ENCODE data around the gene RNF26. TPM values are rescaled to one million over a fixed set of nuclear protein-coding genes. Genes with fewer than 3 reads are reported as not detected.

The RNF26 gene
- total RNA-seq, 2 experiments from 2014 or later = 32.8 to 33.7 TPM

DNA sequence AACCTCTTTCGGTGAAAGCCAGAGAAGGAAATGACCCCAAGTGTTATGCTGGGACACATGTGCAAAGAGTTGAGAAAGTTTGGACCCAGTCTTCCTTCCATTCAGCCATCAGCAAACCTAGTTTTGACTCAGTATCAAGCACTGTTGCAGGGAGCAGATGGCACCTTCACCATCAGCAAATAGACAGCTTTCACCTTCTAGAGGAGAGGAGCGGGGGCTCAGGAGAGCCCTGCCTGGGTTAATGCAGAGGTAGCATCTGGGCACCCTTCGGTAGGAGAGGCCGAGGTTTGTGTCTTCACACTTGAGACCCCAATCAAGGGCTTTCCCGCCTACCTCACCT is 28.4 kb downstream of the RNF26 start:
- ChIA-PET POLR2A (no interaction called here), CTCF (interaction anchor here (0.8 to 3.6 kb wide), 6 partner anchors 11 to 39 kb away, joined by 3 to 23 read pairs (median 5); partner anchors contain the start of gene C1QTNF5)

DNA sequence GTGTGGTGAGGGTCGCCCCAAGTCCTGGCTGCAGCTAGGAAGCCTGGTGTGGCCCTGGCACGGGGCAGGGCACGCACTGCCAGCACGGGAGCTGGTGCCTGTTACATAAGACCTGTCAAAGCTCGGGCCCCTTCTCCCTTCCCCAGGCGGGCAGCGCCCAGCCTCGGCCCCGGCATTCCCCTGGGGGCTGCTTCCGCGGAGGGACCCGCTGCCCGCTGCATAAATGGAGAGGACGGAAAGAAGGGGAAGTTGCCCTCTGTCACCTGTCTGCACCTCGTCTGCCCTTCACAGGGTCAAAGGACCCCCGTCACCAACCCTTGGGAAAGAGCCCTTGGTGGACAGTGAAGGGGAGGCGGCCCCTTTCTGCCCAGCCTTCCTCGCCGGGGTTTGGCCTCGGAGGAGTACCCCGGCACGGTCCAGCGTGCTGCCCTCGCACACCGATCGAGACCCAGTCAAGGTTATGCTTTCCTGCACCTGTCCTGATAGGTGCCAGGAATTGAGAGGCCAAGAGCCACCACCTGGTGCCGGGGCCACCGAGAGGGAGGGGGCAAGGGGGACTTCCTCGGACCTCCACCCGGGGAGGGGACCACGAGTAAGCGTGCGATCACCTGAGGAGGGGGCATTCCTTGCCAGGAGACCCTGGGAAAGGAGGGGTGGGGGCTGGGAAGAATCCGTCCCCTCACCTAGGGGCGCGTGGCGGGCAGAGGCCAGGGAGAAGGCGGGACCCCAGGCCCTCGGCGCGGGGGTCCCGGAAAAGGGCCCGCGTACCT is 28.9 kb downstream of the RNF26 start:
- CTCF ChIA-PET = interaction anchor here (0.8 to 3.6 kb wide), 5 partner anchors 11 to 39 kb away, joined by 3 to 23 read pairs (median 4); partner anchors contain the start of gene C1QTNF5
- POLR2A ChIA-PET = no interaction called here

DNA sequence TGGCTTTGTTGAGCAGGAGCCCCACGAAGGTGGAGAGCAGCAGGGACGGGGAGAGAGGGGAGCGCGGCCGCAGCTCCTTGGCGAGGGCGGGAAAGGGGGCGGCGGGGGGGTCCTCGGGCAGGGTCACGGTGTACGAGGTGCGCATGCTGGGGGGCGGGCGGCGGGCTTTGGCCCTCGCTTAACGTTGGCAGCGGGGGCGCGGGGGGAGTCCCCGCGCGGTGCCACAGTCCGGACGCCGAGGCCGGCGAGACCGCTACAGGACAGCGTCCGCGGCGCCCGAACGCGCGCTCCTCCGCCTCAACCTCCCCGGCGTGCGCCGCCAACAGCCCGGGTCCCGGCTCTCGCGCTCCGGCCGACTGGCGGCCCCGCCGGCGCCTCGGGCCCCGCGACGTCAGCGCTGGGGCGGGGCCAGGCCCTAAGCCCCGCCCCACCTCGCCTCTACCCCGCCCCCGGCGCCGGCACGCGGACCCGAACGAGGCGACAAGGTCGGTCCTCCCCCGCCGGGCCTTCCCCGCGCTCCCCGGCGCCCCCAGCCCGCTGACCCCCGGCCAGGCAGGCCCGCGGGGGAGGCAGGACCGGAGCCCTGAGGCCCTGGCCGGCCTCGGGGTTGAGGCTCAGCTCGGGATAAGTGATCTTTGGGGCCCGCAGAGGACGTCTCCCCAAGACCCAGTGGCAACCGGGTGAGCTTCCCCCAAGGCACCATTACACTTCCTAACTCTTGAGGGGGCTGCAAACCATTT is 29.7 kb downstream of the RNF26 start:
- ChIA-PET CTCF (interaction anchor here (0.9 to 1.6 kb wide), 3 partner anchors 8 to 111 kb away, joined by 3 to 16 read pairs (median 9); no protein-coding TSS in a partner anchor), POLR2A (no interaction called here)

- POLR2A ChIA-PET = no interaction called here
- CTCF ChIA-PET = interaction anchor here (0.9 to 1.6 kb wide), 3 partner anchors 9 to 110 kb away, joined by 3 to 16 read pairs (median 9); no protein-coding TSS in a partner anchor
Observed at GRCh38 chr11:119365071-119365591, 30.8 kb downstream of the RNF26 start.

DNA sequence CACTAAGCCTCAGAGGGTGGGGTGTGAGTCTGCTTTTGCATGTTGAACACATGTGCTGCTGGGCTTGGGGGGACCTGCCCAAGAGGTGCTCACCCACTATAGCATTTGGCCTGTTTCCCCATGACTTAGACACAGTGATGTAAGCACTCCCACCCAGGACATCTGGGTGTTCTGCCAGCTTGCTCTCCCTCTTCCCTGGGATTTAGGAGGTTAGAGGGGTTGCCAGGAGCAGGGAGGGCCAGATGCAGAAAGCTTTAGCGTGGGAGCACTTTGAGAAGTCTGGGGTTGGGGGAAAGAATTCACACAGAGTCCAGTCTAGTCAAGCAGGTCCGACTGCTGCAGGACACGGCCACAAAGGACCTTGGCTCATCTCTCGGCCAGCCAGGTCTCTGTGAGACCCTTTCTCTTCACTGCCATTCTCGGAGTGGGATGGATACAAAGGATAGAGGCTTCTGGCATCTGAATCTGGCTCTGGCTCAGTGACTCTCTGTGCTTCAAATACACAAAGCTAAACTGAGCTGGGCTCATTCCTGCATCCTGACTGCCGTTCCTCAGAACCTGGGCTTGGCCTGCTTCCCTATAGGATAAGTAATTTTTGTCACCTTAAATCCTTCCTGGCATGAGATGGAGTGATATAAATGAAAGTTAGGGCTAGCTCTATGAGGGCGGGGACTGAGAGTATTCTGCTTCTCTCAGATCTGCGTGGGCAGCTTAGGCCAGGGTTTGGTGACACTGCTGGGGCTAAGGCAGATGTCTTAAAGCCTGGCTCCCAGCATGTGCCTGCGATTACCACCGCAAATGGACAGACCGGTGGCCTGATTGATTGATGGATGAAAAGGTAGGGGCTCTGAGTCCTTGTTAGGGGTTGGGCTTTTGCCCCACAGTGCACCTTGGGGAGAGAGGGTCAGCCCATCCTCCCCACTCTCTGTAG is 32.6 kb downstream of the RNF26 start:
- ChIA-PET CTCF (interaction anchor here (1.0 to 1.2 kb wide), 2 partner anchors 11 to 14 kb away, joined by 3 to 4 read pairs; no protein-coding TSS in a partner anchor), POLR2A (no interaction called here)

GRCh38 chr11:119367661-119368120 is 33.4 kb downstream of the RNF26 start:
- POLR2A ChIA-PET = no interaction called here
- CTCF ChIA-PET = interaction anchor here (1.0 to 1.6 kb wide), 5 partner anchors 11 to 44 kb away, joined by 3 to 5 read pairs (median 4); no protein-coding TSS in a partner anchor

- CTCF ChIA-PET = interaction anchor here (0.5 to 2.2 kb wide), 9 partner anchors 8 to 269 kb away, joined by 3 to 11 read pairs (median 4); no protein-coding TSS in a partner anchor
- POLR2A ChIA-PET = no interaction called here
Observed at GRCh38 chr11:119368121-119369034, 34.1 kb downstream of the RNF26 start.

- CTCF ChIA-PET = interaction anchor here (0.5 to 2.2 kb wide), 5 partner anchors 9 to 48 kb away, joined by 3 to 11 read pairs (median 5); no protein-coding TSS in a partner anchor
- POLR2A ChIA-PET = no interaction called here
Observed at GRCh38 chr11:119369132-119369925, 35.0 kb downstream of the RNF26 start.

DNA sequence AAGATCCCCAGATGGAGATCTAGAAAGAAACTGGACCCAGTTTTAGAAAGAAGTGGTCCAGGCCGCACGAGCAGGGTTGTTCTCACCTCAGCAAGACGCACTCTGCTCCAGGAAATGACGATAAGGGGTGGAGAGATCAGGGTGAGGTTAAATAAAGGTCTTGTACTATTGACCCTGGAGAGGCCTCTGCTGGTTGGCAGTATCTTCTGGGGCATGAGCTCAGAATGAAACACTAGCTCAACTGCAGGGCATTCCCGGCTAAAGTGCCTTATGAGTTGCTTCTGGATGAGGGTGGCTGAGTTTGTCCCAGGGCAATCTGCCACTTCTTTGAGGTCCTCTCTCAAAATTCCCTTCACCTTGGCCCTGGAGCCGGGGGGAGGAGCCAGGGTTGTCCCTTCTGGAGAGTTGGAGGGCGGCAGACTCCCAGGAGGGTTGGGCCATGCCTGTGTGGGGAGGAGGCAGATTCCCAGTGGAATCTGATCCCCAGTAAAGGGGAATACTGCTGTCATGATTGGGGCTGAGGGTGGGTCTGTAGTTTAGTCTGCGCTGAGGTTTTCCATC is 36.2 kb downstream of the RNF26 start:
- ChIA-PET POLR2A (no interaction called here), CTCF (interaction anchor here (1.0 to 2.2 kb wide), 5 partner anchors 10 to 33 kb away, joined by 3 to 13 read pairs (median 6); partner anchors contain the start of genes C1QTNF5 and USP2)

DNA sequence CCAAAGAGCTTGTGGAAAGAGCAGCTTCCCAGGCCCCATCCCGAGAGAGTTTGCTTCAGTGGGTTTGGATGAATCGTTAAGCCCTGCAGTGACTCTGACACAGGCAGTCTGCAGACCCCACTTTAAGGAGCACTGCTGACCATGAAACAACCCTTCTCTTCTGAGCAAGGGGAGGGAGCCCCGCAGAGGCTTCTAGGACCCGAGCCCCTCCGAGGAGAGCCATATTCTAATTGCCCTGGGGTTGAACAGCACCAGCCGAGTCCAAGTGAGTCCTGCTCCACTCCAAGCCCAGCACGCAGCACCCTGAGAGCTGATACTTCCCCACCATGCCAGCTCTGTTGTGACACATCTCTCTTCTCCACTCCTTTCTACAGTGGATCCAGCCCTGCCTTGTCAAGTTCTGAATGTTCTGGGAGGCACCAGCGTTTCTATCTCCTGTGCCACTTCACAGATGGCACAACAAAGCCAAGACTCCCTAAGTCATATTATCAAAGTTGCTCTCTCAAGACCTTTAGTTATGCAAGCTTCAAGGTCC is 36.8 kb downstream of the RNF26 start:
- CTCF ChIA-PET = interaction anchor here (1.0 to 2.2 kb wide), 5 partner anchors 10 to 33 kb away, joined by 3 to 13 read pairs (median 6); partner anchors contain the start of genes C1QTNF5 and USP2
- POLR2A ChIA-PET = no interaction called here

DNA sequence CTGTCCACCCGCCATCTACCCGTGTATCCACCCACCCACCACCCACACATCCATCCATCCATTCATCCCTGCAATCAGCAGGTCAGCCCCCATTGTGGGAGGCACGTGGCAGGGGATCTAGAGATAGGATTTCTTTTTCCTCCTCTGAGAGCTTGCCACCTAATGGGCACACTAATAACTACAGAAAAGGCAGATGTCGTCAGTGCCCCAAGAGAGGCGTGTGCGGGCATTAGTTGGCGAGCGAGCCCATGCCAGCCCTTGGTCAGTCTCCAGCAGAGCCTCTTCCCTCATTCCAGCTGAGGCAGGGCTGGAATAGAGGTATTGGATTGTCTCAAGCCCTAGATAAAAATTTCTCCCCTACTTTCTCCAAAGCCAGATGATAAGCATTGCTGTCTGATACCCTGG is 37.5 kb downstream of the RNF26 start:
- POLR2A ChIA-PET = no interaction called here
- CTCF ChIA-PET = interaction anchor here (1.6 to 2.0 kb wide), 3 partner anchors 10 to 15 kb away, joined by 5 to 13 read pairs (median 7); partner anchors contain the start of gene USP2

- ChIA-PET CTCF (interaction anchor here (1.5 to 3.1 kb wide), 6 partner anchors 9 to 203 kb away, joined by 3 to 54 read pairs (median 10); partner anchors contain the start of genes NLRX1 and USP2), POLR2A (no interaction called here)
Observed at GRCh38 chr11:119372260-119373058, 38.1 kb downstream of the RNF26 start.

DNA sequence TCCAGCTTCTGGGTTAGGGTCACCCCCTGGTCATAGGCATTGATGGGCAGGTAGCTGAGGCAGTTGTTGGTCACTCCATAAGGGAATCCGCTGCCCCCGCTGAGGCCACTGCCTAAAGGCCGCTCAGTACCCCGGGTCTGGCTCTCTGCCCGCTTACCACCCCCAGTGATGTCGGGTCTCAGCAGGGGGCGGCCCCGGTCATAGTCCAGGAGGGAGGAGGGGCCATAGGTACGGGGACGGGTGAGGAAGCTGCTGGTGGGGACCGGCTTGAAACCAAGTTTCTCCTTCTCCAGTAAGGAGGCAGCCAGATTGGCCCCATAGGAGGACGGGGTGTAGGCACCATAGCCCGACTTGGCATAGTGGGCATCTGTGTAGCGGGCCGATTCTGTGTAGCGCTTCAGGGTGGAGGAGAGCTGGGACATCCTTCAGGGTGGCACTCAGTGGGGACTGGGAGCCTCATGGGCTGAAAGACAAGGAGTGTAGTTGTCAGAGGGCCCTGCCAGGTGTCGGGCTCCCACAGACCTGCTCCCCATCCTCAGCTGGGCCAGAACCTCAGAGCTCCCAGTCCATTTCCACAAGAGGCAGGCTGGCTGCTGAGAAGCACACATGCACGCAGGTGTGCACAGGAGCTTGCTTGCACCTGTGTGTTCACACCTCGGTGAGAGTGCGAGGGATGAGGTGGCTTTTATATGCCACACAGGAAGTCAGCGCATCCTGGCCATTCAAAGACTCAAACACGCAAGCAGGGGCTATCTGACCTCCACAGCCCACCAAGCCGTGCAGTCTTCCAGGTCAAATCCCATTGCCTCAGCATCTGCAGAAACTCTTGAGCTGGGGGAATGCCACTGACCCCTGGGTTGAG is 39.0 kb downstream of the RNF26 start:
- CTCF ChIA-PET = interaction anchor here (0.5 to 3.1 kb wide), 10 partner anchors 9 to 329 kb away, joined by 3 to 54 read pairs (median 4); partner anchors contain the start of gene NLRX1
- POLR2A ChIA-PET = no interaction called here

DNA sequence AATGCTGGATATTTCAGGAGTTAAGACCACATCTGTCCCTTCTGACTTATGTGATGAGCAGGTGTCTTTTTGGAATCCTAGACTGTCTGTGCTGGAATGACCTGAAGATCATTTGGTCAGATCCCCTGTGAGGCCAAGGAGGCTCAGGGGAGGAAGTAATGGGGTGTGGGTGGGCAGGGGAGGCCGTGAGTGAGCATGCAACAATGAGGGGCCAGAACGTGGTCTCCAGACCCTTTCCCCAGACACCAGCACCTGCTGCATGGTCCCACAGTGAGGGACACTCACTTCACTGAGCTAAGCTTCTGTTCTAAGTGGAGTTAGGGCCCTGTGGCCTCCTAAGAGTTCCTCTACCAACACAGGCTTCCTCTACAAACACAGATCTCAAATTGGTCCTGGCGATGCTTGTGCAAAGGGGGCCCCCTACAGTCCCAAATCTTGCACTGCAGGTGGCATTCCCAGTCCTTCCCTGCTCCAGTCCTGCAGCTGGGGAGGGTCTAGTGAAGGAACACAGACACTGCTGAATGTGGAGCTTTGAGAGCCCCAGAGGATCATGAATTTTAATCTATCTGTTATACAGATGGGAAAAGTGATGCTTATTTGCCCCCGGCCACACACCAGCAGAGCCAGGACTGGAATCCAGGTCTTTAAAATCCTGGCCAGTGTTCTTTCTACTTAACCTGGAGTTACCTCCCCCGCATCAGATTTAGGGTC is 39.7 kb downstream of the RNF26 start:
- POLR2A ChIA-PET = no interaction called here

More for the DNA sequence above, 39.7 kb downstream of the RNF26 start:
- CTCF ChIA-PET = interaction anchor here (0.7 to 3.1 kb wide), 10 partner anchors 10 to 205 kb away, joined by 3 to 54 read pairs (median 4); partner anchors contain the start of gene NLRX1
